Lower lobe of right lung (tissue), 2 donors: ENCODE measurements around the gene XRCC3. TPM values are rescaled to one million over a fixed set of nuclear protein-coding genes. Genes with fewer than 3 reads are reported as not detected.

Source experiments
- ATAC-seq, 2 donors: fragments of 200-7000 bp; cut with Tn5 transposase; one replicate each; pipeline ENCODE4 v1.9.1; 2020 to 2022; ENCODE audit warnings: mild to moderate bottlenecking in 2 of 2, moderate library complexity in 2 of 2
- DNase-seq: peaks from one replicate; pipeline ENCODE4 v3.0.0-alpha.2; 2020
- H3K27ac ChIP-seq: fragments of 200-600 bp; one replicate; pipeline ENCODE4 v1.8.0; 2022
- H3K27me3 ChIP-seq: fragments of 200-600 bp; one replicate; pipeline ENCODE4 v1.8.0; 2022; ENCODE audit warnings: low read depth
- H3K36me3 ChIP-seq: fragments of 200-600 bp; one replicate; pipeline ENCODE4 v1.8.0; 2022; ENCODE audit warnings: mild to moderate bottlenecking
- H3K4me1 ChIP-seq: fragments of 200-600 bp; one replicate; pipeline ENCODE4 v1.8.0; 2022
- H3K4me3 ChIP-seq: fragments of 200-600 bp; one replicate; pipeline ENCODE4 v1.8.0; 2022; ENCODE audit warnings: mild to moderate bottlenecking
- H3K9me3 ChIP-seq: fragments of 200-600 bp; one replicate; pipeline ENCODE4 v1.8.0; 2022
- intact Hi-C: fragments of 100-400 bp; cut with DNase I; formaldehyde crosslinking; loops from one replicate; pipeline ENCODE4 v1.11.0; 2022
- total RNA-seq: library from RNA; stranded (reverse); fragmentation: NEBNext Ultra II Directional; extraction: Animal tissue kit (Norgen Biotek cat#: 25700); gene quantifications from one replicate; pipeline ENCODE4 v1.2.1, GENCODE V29; 2021
- TF ChIP-seq, protein P1 (sequence below): fragments of 200-600 bp; IDR thresholded peaks from one replicate; pipeline ENCODE4 v1.8.0; 2022; ENCODE audit warnings: antibody characterized with exemption, mild to moderate bottlenecking
- donor health status: DM: no; HTN: yes; CAD: no; lungs with severe emphysema.

XRCC3 gene
- total RNA-seq, 1 donor from 2014 or later = 5.0 TPM

DNA sequence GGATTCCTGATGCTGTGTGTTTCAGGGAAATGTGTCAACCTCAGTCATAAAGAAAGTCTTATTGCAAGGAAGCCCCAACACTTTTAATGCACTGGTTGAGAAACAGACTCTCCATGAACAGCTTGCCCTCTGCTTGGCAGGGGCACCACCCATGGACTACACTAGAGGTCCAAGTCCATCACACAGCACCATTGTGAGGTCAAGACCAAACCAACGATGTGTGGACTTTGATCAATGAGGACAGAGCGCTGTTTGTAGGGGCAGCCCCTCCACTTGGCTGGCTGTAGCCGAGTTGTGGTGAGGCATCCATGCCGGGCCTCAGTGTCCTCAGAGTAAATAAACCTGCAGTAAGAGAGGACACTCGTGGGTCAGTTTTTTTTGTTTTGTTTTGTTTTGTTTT is 30.2 kb upstream of the XRCC3 start:
- TF ChIP-seq, protein P1, sequence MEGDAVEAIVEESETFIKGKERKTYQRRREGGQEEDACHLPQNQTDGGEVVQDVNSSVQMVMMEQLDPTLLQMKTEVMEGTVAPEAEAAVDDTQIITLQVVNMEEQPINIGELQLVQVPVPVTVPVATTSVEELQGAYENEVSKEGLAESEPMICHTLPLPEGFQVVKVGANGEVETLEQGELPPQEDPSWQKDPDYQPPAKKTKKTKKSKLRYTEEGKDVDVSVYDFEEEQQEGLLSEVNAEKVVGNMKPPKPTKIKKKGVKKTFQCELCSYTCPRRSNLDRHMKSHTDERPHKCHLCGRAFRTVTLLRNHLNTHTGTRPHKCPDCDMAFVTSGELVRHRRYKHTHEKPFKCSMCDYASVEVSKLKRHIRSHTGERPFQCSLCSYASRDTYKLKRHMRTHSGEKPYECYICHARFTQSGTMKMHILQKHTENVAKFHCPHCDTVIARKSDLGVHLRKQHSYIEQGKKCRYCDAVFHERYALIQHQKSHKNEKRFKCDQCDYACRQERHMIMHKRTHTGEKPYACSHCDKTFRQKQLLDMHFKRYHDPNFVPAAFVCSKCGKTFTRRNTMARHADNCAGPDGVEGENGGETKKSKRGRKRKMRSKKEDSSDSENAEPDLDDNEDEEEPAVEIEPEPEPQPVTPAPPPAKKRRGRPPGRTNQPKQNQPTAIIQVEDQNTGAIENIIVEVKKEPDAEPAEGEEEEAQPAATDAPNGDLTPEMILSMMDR = no peak
- DNase-seq = no peak
- Histone ChIP-seq H3K4me1 (no peaks in the 10 kb centered on the region), H3K9me3 (no peaks in the 10 kb centered on the region), H3K27me3 (no peaks in the 10 kb centered on the region), H3K36me3 (peaks cover 98% of the 10 kb centered on the region), H3K27ac (no peak overlapping the region), H3K4me3 (no peak overlapping the region)
- intact Hi-C loops = no loop called here
- no peak for ATAC-seq

DNA sequence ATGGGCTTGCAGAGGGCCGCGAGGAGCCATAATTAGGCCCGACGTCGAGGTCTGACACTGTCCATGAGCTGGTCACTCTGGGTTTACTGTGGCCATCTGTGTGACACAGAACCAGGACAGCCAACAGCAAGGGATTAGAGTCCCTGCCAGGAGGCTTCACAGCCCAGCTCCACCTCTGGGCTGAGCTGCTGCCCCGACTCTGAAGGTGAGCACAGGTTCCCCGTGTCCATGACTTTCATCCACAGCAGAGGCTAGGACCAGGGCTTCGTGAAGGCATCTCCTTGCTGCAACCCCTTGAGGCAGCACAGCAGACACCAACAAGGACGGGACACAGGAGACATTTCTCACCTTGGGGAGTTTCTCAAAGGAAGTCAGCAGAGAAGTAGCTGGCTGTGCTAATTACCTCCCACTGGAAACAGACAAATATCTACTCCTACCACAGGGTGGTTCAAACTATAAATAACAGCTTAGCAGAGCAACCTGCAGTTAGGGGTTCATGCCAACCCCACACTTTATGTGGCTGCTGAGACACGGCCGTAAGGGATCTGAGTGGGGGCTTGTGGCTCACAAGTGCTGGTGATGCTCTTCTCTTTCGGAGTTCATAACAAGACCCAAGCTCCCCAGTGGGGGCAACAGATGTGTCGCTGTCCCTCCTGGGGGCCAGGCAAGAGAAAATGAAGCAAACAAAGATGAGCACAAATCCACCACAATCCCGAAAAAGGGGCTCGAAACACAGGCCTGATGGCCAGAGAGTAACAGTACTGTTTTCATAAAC is 29.6 kb upstream of the XRCC3 start:
- H3K36me3 ChIP-seq = peaks cover 98% of the 10 kb centered on the region
- TF ChIP-seq, protein P1 = no peak

DNA sequence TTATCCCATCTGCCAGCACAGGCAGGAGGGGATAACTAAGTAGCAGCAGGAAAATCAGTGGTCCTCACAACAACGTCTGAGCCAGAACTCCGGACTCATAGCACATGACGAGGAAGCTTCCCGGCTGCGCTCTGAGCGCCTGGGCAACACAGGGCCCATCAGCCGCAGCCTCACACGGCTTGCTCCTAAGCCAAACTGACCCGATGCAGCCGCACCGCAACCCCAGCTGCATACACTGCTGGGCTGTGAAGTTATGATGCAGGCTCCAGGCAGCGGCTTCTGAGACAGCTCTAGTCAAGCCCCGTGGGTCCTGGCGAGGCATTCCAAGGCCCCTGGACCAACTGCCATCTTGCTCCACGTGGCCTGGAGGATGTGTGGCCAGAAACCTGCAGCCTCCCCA is 28.4 kb upstream of the XRCC3 start:
- H3K9me3 ChIP-seq = no peaks in the 10 kb centered on the region
- peaks cover 99% of the 10 kb centered on the region for H3K36me3 ChIP-seq
- ATAC-seq = no peak
- no peak overlapping the region for H3K4me3 ChIP-seq
- intact Hi-C loops = no loop called here
- H3K4me1 ChIP-seq = no peaks in the 10 kb centered on the region
- H3K27ac ChIP-seq = no peak overlapping the region
- H3K27me3 ChIP-seq = no peaks in the 10 kb centered on the region
- TF ChIP-seq, protein P1 = no peak
- no peak for DNase-seq

More for the DNA sequence above, 29.6 kb upstream of the XRCC3 start:
- no peak overlapping the region for H3K27ac ChIP-seq
- ATAC-seq = no peak
- no peak overlapping the region for H3K4me3 ChIP-seq
- intact Hi-C loops = no loop called here
- H3K27me3 ChIP-seq = no peaks in the 10 kb centered on the region
- no peaks in the 10 kb centered on the region for H3K4me1 ChIP-seq
- no peak for DNase-seq
- H3K9me3 ChIP-seq = no peaks in the 10 kb centered on the region

GRCh38 chr14:103742499-103743255 is 27.4 kb upstream of the XRCC3 start:
- peaks cover 99% of the 10 kb centered on the region for H3K36me3 ChIP-seq
- no peak overlapping the region for H3K4me3 ChIP-seq
- no peaks in the 10 kb centered on the region for H3K9me3 ChIP-seq
- H3K27me3 ChIP-seq = no peaks in the 10 kb centered on the region
- H3K27ac ChIP-seq = no peak overlapping the region
- no peak for DNase-seq
- intact Hi-C loops = no loop called here
- TF ChIP-seq, protein P1 = no peak
- ATAC-seq = no peak
- peaks cover 2% of the 10 kb centered on the region for H3K4me1 ChIP-seq

DNA sequence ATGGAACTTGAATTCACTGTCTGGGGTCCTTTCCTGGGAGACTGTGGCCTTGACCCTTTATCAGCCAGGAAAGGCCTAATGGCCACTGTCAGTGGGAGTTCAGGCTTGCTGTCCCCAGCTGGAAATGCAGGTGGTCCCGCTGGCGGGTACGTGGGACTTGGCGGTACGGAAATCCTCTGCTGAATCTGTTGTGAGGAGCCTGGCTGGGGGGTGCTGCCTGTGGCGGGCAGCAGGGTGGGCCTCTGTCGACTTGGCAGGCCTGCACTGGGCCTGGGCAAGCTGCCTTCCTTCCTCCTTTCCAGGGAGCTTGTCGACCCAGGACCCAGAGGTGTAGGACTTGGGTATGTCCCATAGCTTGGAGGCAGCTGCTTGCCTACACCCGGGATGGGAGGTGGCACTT is 26.6 kb upstream of the XRCC3 start:
- H3K27ac ChIP-seq = no peak overlapping the region
- TF ChIP-seq, protein P1 = no peak
- DNase-seq = no peak
- H3K4me1 ChIP-seq = peaks cover 5% of the 10 kb centered on the region
- H3K27me3 ChIP-seq = no peaks in the 10 kb centered on the region
- H3K4me3 ChIP-seq = no peak overlapping the region
- no peaks in the 10 kb centered on the region for H3K9me3 ChIP-seq
- no peak for ATAC-seq
- intact Hi-C loops = no loop called here
- H3K36me3 ChIP-seq = peaks cover 99% of the 10 kb centered on the region
